H9 (cell line): Measurements from ENCODE around the gene APOBEC3G. TPM values are rescaled to one million over a fixed set of nuclear protein-coding genes. Genes with fewer than 3 reads are reported as not detected.

Source experiments
- DNase-seq: peaks from one replicate; pipeline ENCODE4 v3.0.0-alpha.2; 2017
- H2AFZ ChIP-seq: one replicate; pipeline ENCODE4 v1.6.1; 2013; ENCODE audit warnings: mild to moderate bottlenecking, low read length, control low read depth, moderate library complexity
- H2AK5ac ChIP-seq: 2 replicates; pipeline ENCODE4 v1.6.1; 2013; ENCODE audit warnings: low read length, control low read depth, mixed read lengths; ENCODE audit not compliant: insufficient read length
- H2BK120ac ChIP-seq: one replicate; pipeline ENCODE4 v1.6.1; 2013; ENCODE audit warnings: low read depth, mild to moderate bottlenecking, low read length, control low read depth, inconsistent platforms; ENCODE audit not compliant: poor library complexity, severe bottlenecking
- H2BK12ac ChIP-seq: 2 replicates; pipeline ENCODE4 v1.6.1; 2013; ENCODE audit warnings: low read length, control low read depth, mixed read lengths, low read depth; ENCODE audit not compliant: insufficient read length
- H2BK15ac ChIP-seq: 2 replicates; pipeline ENCODE4 v1.6.1; 2013; ENCODE audit warnings: low read depth, low read length, control low read depth
- H2BK20ac ChIP-seq: one replicate; pipeline ENCODE4 v1.6.1; 2013; ENCODE audit warnings: low read depth, mild to moderate bottlenecking, low read length, control low read depth, inconsistent platforms; ENCODE audit not compliant: poor library complexity, severe bottlenecking
- H2BK5ac ChIP-seq: 2 replicates; pipeline ENCODE4 v1.6.1; 2013; ENCODE audit warnings: low read length, control low read depth, mixed read lengths; ENCODE audit not compliant: insufficient read length
- H3K14ac ChIP-seq: 2 replicates; pipeline ENCODE4 v1.6.1; 2013; ENCODE audit warnings: low read length, control low read depth; ENCODE audit not compliant: insufficient read depth
- H3K18ac ChIP-seq: 2 replicates; pipeline ENCODE4 v1.6.1; 2013; ENCODE audit warnings: low read depth, mild to moderate bottlenecking, mixed read lengths, low read length, control low read depth; ENCODE audit not compliant: insufficient read length
- H3K23ac ChIP-seq: 2 replicates; pipeline ENCODE4 v1.6.1; 2013; ENCODE audit warnings: low read length, control low read depth, mixed read lengths, low read depth; ENCODE audit not compliant: insufficient read length
- H3K23me2 ChIP-seq: 2 replicates; pipeline ENCODE4 v1.6.1; 2013; ENCODE audit warnings: low read depth, mild to moderate bottlenecking, mixed read lengths, low read length, control low read depth; ENCODE audit not compliant: insufficient read length, poor library complexity, severe bottlenecking
- H3K27ac ChIP-seq: 2 replicates; pipeline ENCODE4 v1.5.1; 2013; ENCODE audit warnings: low read length, control low read depth, mixed read lengths, low read depth; ENCODE audit not compliant: insufficient read length
- H3K27me3 ChIP-seq: 2 replicates; pipeline ENCODE4 v1.6.1; 2013; ENCODE audit warnings: low read length, control low read depth, inconsistent platforms; ENCODE audit not compliant: insufficient read depth
- H3K4ac ChIP-seq: 2 replicates; pipeline ENCODE4 v1.6.1; 2013; ENCODE audit warnings: low read depth, mild to moderate bottlenecking, control low read depth, inconsistent platforms, low read length, moderate library complexity
- H3K4me1 ChIP-seq: 2 replicates; pipeline ENCODE4 v1.6.1; 2013; ENCODE audit warnings: low read length, control low read depth, inconsistent platforms; ENCODE audit not compliant: insufficient read depth
- H3K4me2 ChIP-seq: 2 replicates; pipeline ENCODE4 v1.6.1; 2013; ENCODE audit warnings: low read length, control low read depth, mixed read lengths; ENCODE audit not compliant: insufficient read length, insufficient read depth
- H3K56ac ChIP-seq: 2 replicates; pipeline ENCODE4 v1.6.1; 2013; ENCODE audit warnings: low read depth, mild to moderate bottlenecking, mixed read lengths, low read length, control low read depth; ENCODE audit not compliant: insufficient read length
- H3K79me1 ChIP-seq: 2 replicates; pipeline ENCODE4 v1.6.1; 2013; ENCODE audit warnings: low read depth, mild to moderate bottlenecking, moderate library complexity, low read length, control low read depth, inconsistent platforms; ENCODE audit not compliant: insufficient read depth, poor library complexity, severe bottlenecking
- H3K79me2 ChIP-seq: 2 replicates; pipeline ENCODE4 v1.6.1; 2013; ENCODE audit warnings: low read length, control low read depth, inconsistent platforms; ENCODE audit not compliant: insufficient read depth
- H3K9ac ChIP-seq: 2 replicates; pipeline ENCODE4 v1.6.1; 2013; ENCODE audit warnings: low read length, control low read depth, mixed read lengths; ENCODE audit not compliant: insufficient read length; ENCODE audit errors: extremely low read depth
- H3K9me3 ChIP-seq: one replicate; pipeline ENCODE4 v1.6.1; 2013; ENCODE audit warnings: low read depth, low read length, inconsistent platforms; ENCODE audit not compliant: control insufficient read depth
- H3T11ph ChIP-seq: one replicate; pipeline ENCODE4 v1.6.1; 2013; ENCODE audit warnings: mild to moderate bottlenecking, low read length, control low read depth, inconsistent platforms
- H4K20me1 ChIP-seq: one replicate; pipeline ENCODE4 v1.6.1; 2013; ENCODE audit not compliant: control insufficient read depth, insufficient read length, insufficient read depth
- H4K5ac ChIP-seq: 2 replicates; pipeline ENCODE4 v1.6.1; 2013; ENCODE audit warnings: low read depth, mild to moderate bottlenecking, mixed read lengths, low read length, control low read depth; ENCODE audit not compliant: insufficient read length
- H4K8ac ChIP-seq: replicated peaks from 2 replicates; pipeline ENCODE4 v1.6.1; 2013; ENCODE audit warnings: low read length, control low read depth, mixed read lengths, low read depth; ENCODE audit not compliant: insufficient read length
- H4K91ac ChIP-seq: 2 replicates; pipeline ENCODE4 v1.6.1; 2013; ENCODE audit warnings: low read depth, mild to moderate bottlenecking, moderate library complexity, mixed read lengths, low read length, control low read depth; ENCODE audit not compliant: insufficient read length
- H3K27ac Mint-ChIP-seq, 3 experiments: 2 replicates in 2 of 3; 3 replicates in 1 of 3; pipeline ENCODE4 v1.8.0; 2020 to 2021; ENCODE audit warnings: mixed read lengths in 3 of 3, mild to moderate bottlenecking in 1 of 3, moderate library complexity in 1 of 3
- H3K27me3 Mint-ChIP-seq: 2 replicates; pipeline ENCODE4 v1.8.0; 2021; ENCODE audit warnings: low read depth, mild to moderate bottlenecking, moderate library complexity, mixed read lengths
- H3K36me3 Mint-ChIP-seq, 3 experiments: 2 replicates in 2 of 3; 3 replicates in 1 of 3; pipeline ENCODE4 v1.8.0; 2020 to 2021; ENCODE audit warnings: low read depth in 3 of 3, mixed read lengths in 3 of 3; ENCODE audit not compliant: insufficient read depth in 1 of 3
- H3K4me1 Mint-ChIP-seq, 2 experiments: 2 replicates each; pipeline ENCODE4 v1.8.0; 2020; ENCODE audit warnings: mixed read lengths in 2 of 2
- H3K4me3 Mint-ChIP-seq, 2 experiments: 2 replicates in 1 of 2; 3 replicates in 1 of 2; pipeline ENCODE4 v1.8.0; 2020 to 2021; ENCODE audit warnings: mild to moderate bottlenecking in 2 of 2, mixed read lengths in 2 of 2, moderate library complexity in 1 of 2
- H3K9me3 Mint-ChIP-seq, 2 experiments: 2 replicates in 1 of 2; 3 replicates in 1 of 2; pipeline ENCODE4 v1.8.0; 2020; ENCODE audit warnings: mild to moderate bottlenecking in 2 of 2, mixed read lengths in 2 of 2, moderate library complexity in 1 of 2
- WGBS: extraction: QIAGEN DNeasy Blood & Tissue Kit; methylation state at CpG from one replicate; pipeline ENCODE4 v1.1.7; 2013; ENCODE audit warnings: missing lambda C conversion rate, low lambda C conversion rate, mixed read lengths; ENCODE audit not compliant: insufficient read length; ENCODE audit errors: extremely low coverage; 5-methylcytosine and 5-hydroxymethylcytosine counted together
- total RNA-seq: library from RNA; stranded (reverse); gene quantifications from 2 replicates; pipeline ENCODE4 v1.2.1, GENCODE V29; 2021
- TF ChIP-seq, protein P1 (sequence below): fragments of 200-600 bp; sonication (generic); conservative IDR thresholded peaks from 3 replicates; pipeline ENCODE4 v1.8.0; 2021; ENCODE audit warnings: antibody characterized with exemption, mild to moderate bottlenecking

Gene APOBEC3G
- total RNA-seq, 1 experiment from 2014 or later, result 2.4 TPM

DNA sequence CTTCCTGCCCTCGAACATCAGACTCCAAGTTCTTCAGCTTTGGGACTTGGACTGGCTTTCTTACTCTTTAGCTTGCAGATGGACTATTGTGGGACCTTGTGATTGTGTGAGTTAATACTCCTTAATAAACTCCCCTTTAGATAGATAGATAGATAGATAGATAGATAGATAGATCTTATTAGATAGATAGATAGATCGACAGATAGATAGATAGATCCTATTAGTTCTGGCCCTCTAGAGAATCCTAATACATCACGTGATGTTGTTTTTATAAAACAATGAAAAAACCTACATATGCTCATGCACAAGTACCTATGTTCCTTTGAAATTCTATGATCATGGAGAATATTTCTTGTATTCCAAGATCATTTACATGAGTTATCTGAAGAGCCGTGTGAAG lies 43.9 kb downstream of the APOBEC3G start:
- Histone ChIP-seq H3K14ac (no peak overlapping the region), H4K5ac (no peak overlapping the region), H4K91ac (no peak overlapping the region), H3K27me3 (no peaks in the 10 kb centered on the region), H3K79me1 (no peaks in the 10 kb centered on the region), H3K56ac (no peak overlapping the region), H3K4me2 (no peak overlapping the region), H3K27ac (no peak overlapping the region), H4K20me1 (no peaks in the 10 kb centered on the region), H3K18ac (no peak overlapping the region), H2BK15ac (no peak overlapping the region), H3K23ac (no peak overlapping the region), H2BK120ac (no peak overlapping the region), H3K4ac (no peak overlapping the region), H2AFZ (no peak overlapping the region), H2BK20ac (no peak overlapping the region), H3K23me2 (no peaks in the 10 kb centered on the region), H3K79me2 (no peaks in the 10 kb centered on the region), H2BK5ac (no peak overlapping the region), H3K9me3 (no peaks in the 10 kb centered on the region), H2AK5ac (no peak overlapping the region), H3K9ac (no peak overlapping the region), H3K4me1 (no peaks in the 10 kb centered on the region), H4K8ac (no peak overlapping the region), H2BK12ac (no peak overlapping the region), H3T11ph (no peak overlapping the region)
- peaks cover 15% of the 10 kb centered on the region for H3K27me3 Mint-ChIP-seq
- no CpG with 5 or more reads among the region's 4 CpGs for WGBS
- no peak overlapping the region for H3K27ac Mint-ChIP-seq
- TF ChIP-seq, protein P1, sequence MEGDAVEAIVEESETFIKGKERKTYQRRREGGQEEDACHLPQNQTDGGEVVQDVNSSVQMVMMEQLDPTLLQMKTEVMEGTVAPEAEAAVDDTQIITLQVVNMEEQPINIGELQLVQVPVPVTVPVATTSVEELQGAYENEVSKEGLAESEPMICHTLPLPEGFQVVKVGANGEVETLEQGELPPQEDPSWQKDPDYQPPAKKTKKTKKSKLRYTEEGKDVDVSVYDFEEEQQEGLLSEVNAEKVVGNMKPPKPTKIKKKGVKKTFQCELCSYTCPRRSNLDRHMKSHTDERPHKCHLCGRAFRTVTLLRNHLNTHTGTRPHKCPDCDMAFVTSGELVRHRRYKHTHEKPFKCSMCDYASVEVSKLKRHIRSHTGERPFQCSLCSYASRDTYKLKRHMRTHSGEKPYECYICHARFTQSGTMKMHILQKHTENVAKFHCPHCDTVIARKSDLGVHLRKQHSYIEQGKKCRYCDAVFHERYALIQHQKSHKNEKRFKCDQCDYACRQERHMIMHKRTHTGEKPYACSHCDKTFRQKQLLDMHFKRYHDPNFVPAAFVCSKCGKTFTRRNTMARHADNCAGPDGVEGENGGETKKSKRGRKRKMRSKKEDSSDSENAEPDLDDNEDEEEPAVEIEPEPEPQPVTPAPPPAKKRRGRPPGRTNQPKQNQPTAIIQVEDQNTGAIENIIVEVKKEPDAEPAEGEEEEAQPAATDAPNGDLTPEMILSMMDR, result no peak
- DNase-seq, result no peak
- no peaks in the 10 kb centered on the region for H3K9me3 Mint-ChIP-seq
- peaks cover 19 to 30% of the 10 kb centered on the region in 2 experiments for H3K4me1 Mint-ChIP-seq
- H3K4me3 Mint-ChIP-seq, result no peak overlapping the region
- H3K36me3 Mint-ChIP-seq, result no peaks in the 10 kb centered on the region
